ENCODE results near the gene LRRC7. TPM values are rescaled to one million over a fixed set of nuclear protein-coding genes. Genes with fewer than 3 reads are reported as not detected.
"Not testable (repeated sequence)": the region's sequence is repeated elsewhere in the genome, so short reads cannot be mapped to it uniquely, and the experiment has no call there.

The LRRC7 gene
- total RNA-seq, 1 donor from 2014 or later: 159 TPM

GRCh38 chr1:69932760-69933159 is 365.0 kb downstream of the LRRC7 start:
- DNase-seq (ENCODE audit: low spot score in 2 of 2) (no peak), FAIRE-seq (no peak)

DNA sequence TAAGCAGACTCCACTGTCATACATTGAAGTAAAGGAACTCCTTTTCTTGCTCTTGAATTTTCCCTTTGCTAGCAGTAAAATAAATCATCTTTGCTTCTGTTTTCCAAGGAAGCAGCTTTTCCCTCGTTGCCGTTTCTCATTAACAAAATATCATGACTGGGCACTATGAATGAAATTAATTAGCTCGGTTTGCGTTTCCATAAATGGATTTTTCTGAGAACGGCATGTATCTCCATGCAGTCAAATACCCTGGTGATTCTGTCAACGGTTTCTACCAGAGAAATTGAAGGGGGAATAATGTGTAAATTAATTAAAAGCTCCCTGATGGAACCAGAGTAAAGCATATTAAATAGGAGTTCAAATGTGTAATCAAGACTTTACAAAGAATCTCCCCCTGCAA is 372.5 kb downstream of the LRRC7 start:
- DNase-seq (ENCODE audit: low spot score in 2 of 2): no peak
- no peak for FAIRE-seq

GRCh38 chr1:69940816-69941215 is 373.1 kb downstream of the LRRC7 start:
- no peak for FAIRE-seq

GRCh38 chr1:69943030-69943429 is 375.3 kb downstream of the LRRC7 start:
- FAIRE-seq (no peak), DNase-seq (ENCODE audit: low spot score in 2 of 2) (no peak)

More at GRCh38 chr1:69940816-69941215, 373.1 kb downstream of the LRRC7 start:
- no peak for DNase-seq (ENCODE audit: low spot score in 2 of 2)

DNA sequence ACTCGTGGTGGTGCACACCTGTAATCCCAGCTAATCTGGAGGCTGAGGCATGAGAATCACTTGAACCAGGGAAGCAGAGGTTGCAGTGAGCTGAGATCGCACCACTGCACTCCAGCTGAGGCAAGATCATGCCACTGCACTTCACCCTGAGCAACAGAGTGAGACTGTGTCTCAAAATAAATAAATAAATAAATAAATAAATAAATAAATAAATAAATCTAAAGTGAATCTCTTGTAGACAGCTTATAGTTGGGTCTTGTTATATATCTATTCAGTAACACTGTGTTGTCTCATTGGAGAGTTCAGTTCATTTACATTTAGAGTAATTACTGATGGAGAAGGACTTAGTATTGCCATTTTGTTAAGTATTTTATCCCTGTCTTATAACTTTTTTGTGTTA is 379.2 kb downstream of the LRRC7 start:
- no peak for DNase-seq (ENCODE audit: low spot score in 2 of 2)
- FAIRE-seq: no peak

- FAIRE-seq (no peak), DNase-seq (ENCODE audit: low spot score in 2 of 2) (no peak)
These were observed 380.1 kb downstream of the LRRC7 start for GRCh38 chr1:69947837-69948236.

GRCh38 chr1:69952676-69953075 is 385.0 kb downstream of the LRRC7 start:
- FAIRE-seq (no peak), DNase-seq (ENCODE audit: low spot score in 2 of 2) (no peak)

GRCh38 chr1:69962452-69962851 is 394.7 kb downstream of the LRRC7 start:
- FAIRE-seq: not testable (repeated sequence)

GRCh38 chr1:69967245-69967766 is 399.6 kb downstream of the LRRC7 start:
- FAIRE-seq (no peak), DNase-seq (ENCODE audit: low spot score in 2 of 2) (no peak)

More at GRCh38 chr1:69962452-69962851, 394.7 kb downstream of the LRRC7 start:
- DNase-seq (ENCODE audit: low spot score in 2 of 2): not testable (repeated sequence)

DNA sequence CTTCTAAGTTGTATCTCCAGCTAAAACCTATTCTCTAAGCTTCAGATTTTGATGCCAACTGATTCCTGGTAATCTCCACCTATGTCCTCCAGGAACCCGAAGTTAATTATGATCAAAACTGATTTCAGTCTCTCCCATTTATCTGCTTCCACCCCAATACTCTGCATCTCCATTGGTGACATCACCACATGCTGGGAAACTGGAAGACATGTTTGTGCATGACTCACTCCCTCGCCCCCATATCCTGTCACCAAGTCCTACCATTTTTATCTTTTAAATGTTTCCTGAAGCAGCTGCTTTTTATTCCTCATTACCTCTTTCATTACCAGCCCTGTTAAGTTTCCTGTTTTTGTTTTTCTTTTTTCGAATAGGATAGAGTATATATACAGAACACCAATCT is 409.2 kb downstream of the LRRC7 start:
- DNase-seq (ENCODE audit: low spot score in 2 of 2): no peak
- FAIRE-seq: no peak

DNA sequence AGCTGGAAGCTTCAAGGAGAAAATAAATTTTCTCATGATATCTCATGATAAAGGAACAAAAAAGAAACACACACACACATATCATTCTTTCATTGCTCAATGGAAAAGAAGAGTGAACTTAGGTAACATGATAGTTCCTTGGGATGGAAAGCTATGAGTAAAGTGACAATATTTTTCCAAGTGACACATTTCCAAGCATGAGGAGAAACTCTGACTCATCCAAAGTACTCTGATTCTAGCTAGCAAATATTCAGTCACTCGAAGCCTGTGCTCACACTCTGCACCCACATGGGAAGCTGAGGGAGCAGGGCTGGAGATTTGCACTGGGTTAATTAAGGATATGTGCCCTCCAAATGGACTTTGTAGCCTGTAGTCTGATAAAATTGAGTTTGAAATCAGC is 415.3 kb downstream of the LRRC7 start:
- FAIRE-seq (no peak), DNase-seq (ENCODE audit: low spot score in 2 of 2) (no peak)

- FAIRE-seq: no peak
- no peak for DNase-seq (ENCODE audit: low spot score in 2 of 2)
These were observed 417.7 kb downstream of the LRRC7 start for GRCh38 chr1:69985376-69985775.

- DNase-seq (ENCODE audit: low spot score in 2 of 2): no peak
- no peak for FAIRE-seq
These were observed 418.2 kb downstream of the LRRC7 start for GRCh38 chr1:69985901-69986439.

DNA sequence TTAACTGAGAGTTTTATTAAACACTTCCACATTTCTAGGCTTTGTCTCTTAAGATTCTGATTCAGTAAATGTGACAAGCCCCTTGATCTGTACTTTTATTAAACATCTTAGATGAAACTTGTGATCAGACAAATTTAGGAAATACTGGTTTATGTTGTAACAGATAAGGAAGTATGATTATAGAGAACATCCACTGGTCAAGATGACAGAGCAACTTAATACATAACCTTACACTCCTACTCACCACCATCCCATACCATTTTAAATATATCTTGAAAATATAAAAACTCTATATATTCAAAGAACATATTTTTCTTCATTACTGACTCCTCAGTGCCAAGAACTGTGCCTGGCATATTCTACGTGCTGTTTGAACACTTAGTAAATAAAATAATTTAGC is 420.2 kb downstream of the LRRC7 start:
- DNase-seq (ENCODE audit: low spot score in 2 of 2): no peak
- no peak for FAIRE-seq

- FAIRE-seq (peak; percentile 3), DNase-seq (ENCODE audit: low spot score in 2 of 2) (no peak)
These were observed 423.9 kb downstream of the LRRC7 start for GRCh38 chr1:69991644-69992043.

DNA sequence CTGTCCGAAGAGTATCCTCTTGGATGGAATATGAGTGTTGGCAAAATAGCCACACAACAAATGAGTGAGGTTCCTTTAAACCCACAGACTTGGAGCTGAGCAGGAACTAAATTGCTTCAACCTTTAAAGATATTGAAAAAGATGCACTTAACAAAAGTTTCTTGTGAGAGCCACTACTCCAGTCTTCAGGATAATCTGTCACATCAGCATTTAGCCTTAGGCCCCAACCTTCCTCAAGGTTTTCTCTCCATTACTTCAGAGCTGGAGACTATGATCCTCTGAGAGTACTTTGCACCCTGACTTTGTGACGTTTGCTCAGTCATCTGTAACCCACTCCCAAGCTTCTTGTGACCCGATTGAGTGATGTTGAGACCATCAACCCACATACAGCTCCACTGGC is 424.9 kb downstream of the LRRC7 start:
- FAIRE-seq: no peak

GRCh38 chr1:69993810-69994209 is 426.1 kb downstream of the LRRC7 start:
- no peak for FAIRE-seq
- no peak for DNase-seq (ENCODE audit: low spot score in 2 of 2)

More for the DNA sequence above, 424.9 kb downstream of the LRRC7 start:
- no peak for DNase-seq (ENCODE audit: low spot score in 2 of 2)

- DNase-seq (ENCODE audit: low spot score in 2 of 2): no peak
- no peak for FAIRE-seq
These were observed 426.5 kb downstream of the LRRC7 start for GRCh38 chr1:69994241-69994640.

GRCh38 chr1:69998847-69999246 is 431.1 kb downstream of the LRRC7 start:
- no peak for DNase-seq (ENCODE audit: low spot score in 2 of 2)
- FAIRE-seq: no peak

DNA sequence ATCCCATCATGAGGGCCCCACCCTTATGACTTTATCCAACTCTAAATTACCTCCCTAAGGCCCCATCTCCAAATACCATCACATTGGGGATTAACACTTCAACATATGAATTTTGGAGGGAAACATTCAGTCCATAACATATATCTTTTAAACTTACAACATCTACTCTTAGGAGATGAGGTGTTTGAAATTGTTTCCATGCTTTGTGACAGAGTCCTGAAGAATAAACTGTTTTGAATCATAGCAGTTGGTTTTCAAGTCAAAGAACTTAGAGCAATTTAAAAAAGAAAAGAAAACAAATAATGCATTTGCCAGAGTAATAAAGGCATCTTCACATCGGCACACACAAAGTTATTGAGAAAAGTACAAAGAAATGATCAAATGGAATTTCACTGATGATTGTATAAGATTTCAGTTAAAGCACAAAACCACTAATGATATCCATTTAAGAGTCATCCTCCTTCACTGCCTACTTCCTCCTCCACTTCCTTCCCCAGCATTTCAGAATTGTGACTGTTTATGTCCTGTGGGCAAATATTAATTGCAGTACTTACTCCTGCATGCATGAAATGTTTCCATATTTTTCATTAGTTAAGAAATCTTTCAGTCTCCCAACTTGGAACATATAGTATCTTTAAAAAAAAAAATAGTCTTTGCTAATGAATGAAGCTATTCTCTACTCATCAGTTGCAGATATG is 435.6 kb downstream of the LRRC7 start:
- no peak for DNase-seq (ENCODE audit: low spot score in 2 of 2)
- no peak for FAIRE-seq

DNA sequence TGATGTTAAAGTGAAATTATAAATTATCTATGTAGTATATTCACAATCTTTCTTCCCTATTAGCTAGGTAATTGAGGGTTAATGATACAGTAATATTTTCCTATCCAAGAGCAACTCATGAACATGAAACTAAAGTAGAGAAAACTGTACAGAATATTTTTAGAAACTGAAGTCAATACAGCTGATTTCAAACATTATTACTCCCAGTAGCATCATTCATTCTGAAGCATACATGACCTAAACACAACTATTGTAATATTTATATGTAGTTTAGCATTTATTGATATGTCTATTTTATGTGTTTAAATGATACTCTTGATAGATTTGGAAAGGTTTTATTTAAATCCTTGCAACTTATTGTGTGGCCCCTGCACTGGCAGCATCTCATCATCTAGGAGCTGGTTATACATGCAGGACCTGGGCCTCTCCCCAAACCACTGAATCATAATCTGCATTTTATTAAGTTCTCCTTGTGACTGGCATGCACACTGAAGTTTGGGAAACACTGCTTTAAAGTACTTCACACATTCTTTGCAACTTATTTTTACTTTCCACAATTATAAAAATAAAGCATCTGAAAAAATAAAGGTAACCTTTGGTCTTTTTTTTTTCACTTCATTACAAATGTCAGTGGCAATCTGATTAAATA is 437.8 kb downstream of the LRRC7 start:
- DNase-seq (ENCODE audit: low spot score in 2 of 2): no peak
- no peak for FAIRE-seq

DNA sequence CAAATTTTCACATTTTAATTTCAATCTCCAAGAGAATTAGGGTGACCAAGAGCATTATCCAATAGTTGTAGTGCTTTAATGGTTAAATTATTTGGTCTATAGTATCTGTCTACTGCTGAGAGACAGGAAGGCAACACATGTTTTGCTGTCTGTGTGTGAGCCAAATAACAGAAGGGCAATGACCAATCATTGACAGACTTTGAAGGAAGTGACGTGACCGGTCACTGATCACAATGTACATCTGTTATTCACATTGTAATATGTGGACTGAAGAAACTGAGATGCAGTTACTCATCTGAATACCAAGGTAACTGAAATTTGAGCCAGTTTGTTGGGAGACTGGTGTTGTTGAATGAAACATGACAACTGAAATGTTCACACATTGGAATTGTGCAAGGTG is 440.9 kb downstream of the LRRC7 start:
- DNase-seq (ENCODE audit: low spot score in 2 of 2): no peak
- no peak for FAIRE-seq
